GM19351 (cell line): ENCODE measurements around the gene RUSF1.

Experiments
- ATAC-seq: cut with Tn5 transposase; IDR thresholded peaks from one replicate; pipeline ENCODE4 v1.9.1; 2021; ENCODE audit warnings: mild to moderate bottlenecking, moderate library complexity; ENCODE audit not compliant: unreplicated experiment

RUSF1 gene

GRCh38 chr16:31471875-31472708 lies 36.1 kb downstream of the RUSF1 start, which contains the start of gene TGFB1I1:
Gene TGFB1I1 (plus strand): TSS chr16:31472152. CDS start chr16:31472189, 37 bp downstream.
- no peak for ATAC-seq

- no peak for ATAC-seq
Observed at GRCh38 chr16:31471241-31471874, 36.8 kb downstream of the RUSF1 start.

GRCh38 chr16:31470615-31471014 lies 37.6 kb downstream of the RUSF1 start:
- no peak for ATAC-seq

- ATAC-seq, result no peak
Observed at GRCh38 chr16:31467858-31468257, 40.3 kb downstream of the RUSF1 start.

GRCh38 chr16:31467151-31467773 lies 40.9 kb downstream of the RUSF1 start:
- ATAC-seq, result no peak

GRCh38 chr16:31466381-31466841 lies 41.8 kb downstream of the RUSF1 start:
- ATAC-seq, result no peak

GRCh38 chr16:31465788-31466370 lies 42.3 kb downstream of the RUSF1 start:
- ATAC-seq, result no peak

GRCh38 chr16:31464781-31465260 lies 43.4 kb downstream of the RUSF1 start:
- ATAC-seq, result no peak

- no peak for ATAC-seq
Observed at GRCh38 chr16:31464348-31464769, 43.8 kb downstream of the RUSF1 start.

GRCh38 chr16:31461921-31462804 lies 46.0 kb downstream of the RUSF1 start:
- no peak for ATAC-seq

GRCh38 chr16:31461201-31461920 lies 46.8 kb downstream of the RUSF1 start:
- no peak for ATAC-seq

- ATAC-seq, result no peak
Observed at GRCh38 chr16:31460582-31461002, 47.6 kb downstream of the RUSF1 start.

GRCh38 chr16:31459687-31460581 lies 48.3 kb downstream of the RUSF1 start:
- peak; percentile 61 for ATAC-seq

GRCh38 chr16:31458844-31459686 lies 49.1 kb downstream of the RUSF1 start, which contains the start of gene ARMC5:
Gene ARMC5 (plus strand): TSS chr16:31459501. CDS start chr16:31459525, 24 bp downstream.
- peak; percentile 65 for ATAC-seq

- ATAC-seq, result peak; percentile 14
Observed at GRCh38 chr16:31458073-31458843, 49.9 kb downstream of the RUSF1 start.

GRCh38 chr16:31456988-31457360 lies 51.2 kb downstream of the RUSF1 start:
- no peak for ATAC-seq
